Epithelial cell of esophagus (primary cell): Measurements from ENCODE around the gene CELSR2.

Source experiments
- DNase-seq: peaks from one replicate; pipeline ENCODE4 v3.0.0; 2010; ENCODE audit warnings: low read depth
- H3K4me3 ChIP-seq: 2 replicates; pipeline ENCODE4 v1.5.1; 2011; ENCODE audit warnings: mild to moderate bottlenecking, low read length, control low read depth
- CTCF ChIP-seq: IDR thresholded peaks from 2 replicates; pipeline ENCODE4 v1.5.1; 2011; ENCODE audit warnings: low read depth, mild to moderate bottlenecking, low read length, control low read depth, inconsistent platforms; ENCODE audit not compliant: insufficient read depth; ENCODE audit errors: missing control alignments

CELSR2 gene

DNA sequence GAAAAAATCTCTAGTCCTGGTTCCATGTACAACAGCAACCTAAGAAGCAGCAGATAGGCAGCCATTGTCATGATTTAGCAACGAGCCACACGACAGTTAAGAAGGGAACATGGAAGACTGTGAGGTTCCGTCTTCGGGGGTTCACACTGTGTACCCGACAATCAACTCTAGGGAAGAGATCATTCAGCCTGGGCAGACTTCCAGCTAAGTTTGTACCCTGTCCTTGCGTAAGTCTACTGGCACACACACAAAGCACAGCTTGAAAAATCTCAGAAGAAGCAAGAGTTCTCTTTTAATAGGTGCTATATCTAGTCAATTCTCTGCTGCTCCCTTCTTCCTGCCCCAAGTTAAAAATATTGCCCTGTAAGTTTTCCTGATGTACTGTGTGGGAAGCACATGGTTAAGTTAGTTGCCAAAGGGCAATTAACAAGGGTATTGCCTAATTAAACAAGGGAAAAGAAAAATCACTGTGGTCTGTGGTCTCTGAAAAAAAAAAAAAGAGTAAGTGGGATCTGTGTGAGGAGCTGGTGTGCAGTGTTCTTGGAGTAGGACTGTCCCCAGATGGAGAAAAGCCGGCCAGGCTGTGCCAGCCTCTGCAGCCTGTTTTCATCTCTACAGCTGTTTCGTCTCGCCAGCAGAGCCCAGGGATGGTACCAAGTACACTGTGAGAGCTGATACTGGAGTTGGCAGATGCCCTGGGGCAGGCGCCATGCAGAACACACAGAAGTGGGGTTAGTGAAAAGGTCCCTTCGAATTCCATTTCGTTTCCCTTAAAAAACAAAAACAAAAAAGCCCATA lies 63.8 kb downstream of the CELSR2 start:
- DNase-seq, result no peak
- H3K4me3 ChIP-seq, result no peak overlapping the region
- no peak for TF ChIP-seq CTCF

DNA sequence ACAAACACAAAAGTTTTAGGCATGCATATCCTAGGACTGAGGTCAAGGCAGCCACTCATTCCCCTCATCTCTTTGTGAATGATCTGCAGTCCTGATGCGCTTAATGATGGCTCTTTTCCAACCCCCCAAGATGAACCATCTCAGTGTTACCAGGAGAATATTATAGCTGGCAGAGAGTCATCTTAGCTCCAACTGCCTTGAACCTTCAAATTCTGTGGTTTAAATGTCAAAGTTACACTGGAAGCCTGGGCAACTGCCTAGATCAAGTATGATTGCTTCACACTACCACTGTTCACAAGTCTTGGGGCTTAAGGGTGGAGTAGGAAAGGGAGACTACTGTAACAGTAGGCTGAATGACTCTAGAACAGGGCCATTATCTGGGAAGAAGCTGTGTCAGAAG lies 65.5 kb downstream of the CELSR2 start:
- no peak for TF ChIP-seq CTCF
- no peak overlapping the region for H3K4me3 ChIP-seq
- no peak for DNase-seq

GRCh38 chr1:109315288-109315687 lies 65.9 kb downstream of the CELSR2 start:
- DNase-seq, result no peak
- no peak for TF ChIP-seq CTCF
- no peak overlapping the region for H3K4me3 ChIP-seq

GRCh38 chr1:109316506-109316905 lies 67.2 kb downstream of the CELSR2 start:
- TF ChIP-seq CTCF, result no peak
- H3K4me3 ChIP-seq, result no peak overlapping the region
- DNase-seq, result no peak

DNA sequence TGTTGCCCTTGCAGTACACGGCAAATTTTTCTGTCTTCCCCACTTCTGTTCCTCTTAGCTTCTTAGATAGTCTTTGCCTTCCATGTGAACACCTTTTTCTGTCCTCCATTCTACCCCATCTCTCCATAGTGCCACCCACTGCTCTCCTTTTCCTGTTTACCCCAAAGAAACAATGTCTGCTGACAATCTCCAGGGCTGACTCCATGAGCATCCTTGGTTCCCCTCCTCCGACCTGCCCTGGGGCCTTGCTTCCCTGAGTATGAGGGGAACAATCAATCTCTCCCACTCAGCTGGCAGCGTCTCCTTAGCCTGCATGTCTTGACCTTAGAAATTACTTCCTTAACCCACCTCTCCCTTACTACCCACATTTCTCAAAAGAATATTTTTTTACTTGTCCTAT lies 69.8 kb downstream of the CELSR2 start:
- H3K4me3 ChIP-seq, result no peak overlapping the region
- no peak for TF ChIP-seq CTCF
- DNase-seq, result no peak

GRCh38 chr1:109322974-109323373 lies 73.6 kb downstream of the CELSR2 start:
- no peak for DNase-seq
- no peak overlapping the region for H3K4me3 ChIP-seq
- TF ChIP-seq CTCF, result no peak
